ENCODE data around the gene FGD2.

Gene FGD2

DNA sequence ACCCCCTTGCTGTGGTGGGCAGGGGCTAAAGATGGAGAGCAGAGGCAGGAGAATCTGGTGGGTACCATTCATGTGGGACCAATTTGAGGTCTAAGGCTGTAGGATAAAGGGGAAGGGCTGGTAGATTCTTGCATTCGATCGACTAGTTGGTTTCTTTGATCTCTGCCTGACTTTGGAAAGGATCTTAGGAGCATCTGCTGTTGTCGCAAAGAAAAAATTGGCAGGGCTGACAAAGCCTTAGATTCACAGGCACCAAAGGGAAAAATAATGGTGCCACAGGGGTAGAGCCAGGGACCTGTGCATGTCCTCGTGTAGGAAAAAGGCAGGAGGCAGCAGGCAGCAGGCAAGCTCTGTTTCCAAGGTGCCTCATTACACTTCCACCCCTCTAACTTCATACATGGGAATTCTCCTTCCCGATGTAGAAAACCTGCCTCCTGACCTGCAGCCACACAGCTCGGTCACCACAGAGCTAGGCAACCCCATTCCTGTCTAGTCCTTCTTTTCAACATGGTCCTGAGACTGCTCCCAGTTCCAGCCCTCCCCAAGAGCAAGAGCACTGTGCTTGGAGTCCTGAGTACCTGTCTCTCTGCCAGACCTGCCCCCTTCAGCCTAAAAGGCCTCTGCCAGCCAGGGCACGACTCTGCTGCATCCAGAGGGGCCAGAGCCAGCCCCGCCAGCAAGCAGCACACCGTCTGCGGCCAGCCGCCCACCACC lies 71.9 kb downstream of the FGD2 start:
- Histone ChIP-seq H3K4me2 (ENCODE audit: insufficient read depth, low read length) (no peak overlapping the region), H3K36me3 (ENCODE audit: insufficient read depth, low read length) (no peaks in the 10 kb centered on the region), H3K9me3 (ENCODE audit: insufficient read depth, low read length, severe bottlenecking) (no peaks in the 10 kb centered on the region), H3K9ac (ENCODE audit: low read depth, low read length) (no peak overlapping the region), H3K27me3 (ENCODE audit: insufficient read depth, low read length, poor library complexity) (no peaks in the 10 kb centered on the region), H3K4me1 (ENCODE audit: insufficient read depth, low read length) (peaks cover 8% of the 10 kb centered on the region), H3K4me3 (ENCODE audit: low read depth in 1 of 2, low read length in 2 of 2) (no peak overlapping the region), H4K20me1 (ENCODE audit: insufficient read depth, low read length) (no peaks in the 10 kb centered on the region), H3K27ac (ENCODE audit: low read length) (no peak overlapping the region), H2AFZ (ENCODE audit: low read depth, low read length) (no peak overlapping the region), H3K79me2 (ENCODE audit: insufficient read depth, low read length) (no peaks in the 10 kb centered on the region)
- TF ChIP-seq EZH2 (IDR thresholded peaks at IDR 0.05; ENCODE audit: borderline replicate concordance, low read depth, low read length, severe bottlenecking), result no peak
- TF ChIP-seq, protein P1, sequence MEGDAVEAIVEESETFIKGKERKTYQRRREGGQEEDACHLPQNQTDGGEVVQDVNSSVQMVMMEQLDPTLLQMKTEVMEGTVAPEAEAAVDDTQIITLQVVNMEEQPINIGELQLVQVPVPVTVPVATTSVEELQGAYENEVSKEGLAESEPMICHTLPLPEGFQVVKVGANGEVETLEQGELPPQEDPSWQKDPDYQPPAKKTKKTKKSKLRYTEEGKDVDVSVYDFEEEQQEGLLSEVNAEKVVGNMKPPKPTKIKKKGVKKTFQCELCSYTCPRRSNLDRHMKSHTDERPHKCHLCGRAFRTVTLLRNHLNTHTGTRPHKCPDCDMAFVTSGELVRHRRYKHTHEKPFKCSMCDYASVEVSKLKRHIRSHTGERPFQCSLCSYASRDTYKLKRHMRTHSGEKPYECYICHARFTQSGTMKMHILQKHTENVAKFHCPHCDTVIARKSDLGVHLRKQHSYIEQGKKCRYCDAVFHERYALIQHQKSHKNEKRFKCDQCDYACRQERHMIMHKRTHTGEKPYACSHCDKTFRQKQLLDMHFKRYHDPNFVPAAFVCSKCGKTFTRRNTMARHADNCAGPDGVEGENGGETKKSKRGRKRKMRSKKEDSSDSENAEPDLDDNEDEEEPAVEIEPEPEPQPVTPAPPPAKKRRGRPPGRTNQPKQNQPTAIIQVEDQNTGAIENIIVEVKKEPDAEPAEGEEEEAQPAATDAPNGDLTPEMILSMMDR (IDR thresholded peaks at IDR 0.05; ENCODE audit: borderline replicate concordance, extremely low read depth, low read length, poor library complexity, severe bottlenecking), result no peak
- no peak for DNase-seq
- ATAC-seq (ENCODE audit: insufficient read depth, low read depth), result no peak

DNA sequence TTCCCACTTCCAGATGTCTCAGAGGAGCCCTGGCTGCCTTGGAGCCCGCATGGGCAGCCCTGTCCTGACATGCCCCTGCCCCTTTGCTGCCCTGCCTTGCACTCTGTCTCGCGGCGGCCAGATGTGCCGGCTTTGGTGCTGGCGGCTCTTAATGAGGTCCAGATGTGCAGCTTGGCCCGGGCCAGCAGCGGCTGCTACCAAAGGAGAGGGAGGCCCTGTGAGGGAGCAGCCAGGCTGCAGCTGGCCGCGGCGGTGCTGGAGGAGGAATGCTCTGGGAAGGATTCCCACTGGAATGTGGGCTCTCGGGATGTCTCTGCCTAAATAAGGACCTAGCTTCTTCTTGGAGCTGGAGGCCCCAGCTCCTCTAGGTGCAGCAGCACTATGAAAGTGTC lies 72.4 kb downstream of the FGD2 start:
- ATAC-seq (ENCODE audit: insufficient read depth, low read depth), result no peak
- no peak for DNase-seq
- no peak overlapping the region for H3K27ac ChIP-seq (ENCODE audit: low read length)
- H2AFZ ChIP-seq (ENCODE audit: low read depth, low read length), result no peak overlapping the region
- no peaks in the 10 kb centered on the region for H3K27me3 ChIP-seq (ENCODE audit: insufficient read depth, low read length, poor library complexity)
- H3K79me2 ChIP-seq (ENCODE audit: insufficient read depth, low read length), result no peaks in the 10 kb centered on the region
- H3K4me1 ChIP-seq (ENCODE audit: insufficient read depth, low read length), result 0 out of 2 replicates have a peak, but pooled peaks cover 2% of the 10 kb centered on the region
- no peaks in the 10 kb centered on the region for H3K9me3 ChIP-seq (ENCODE audit: insufficient read depth, low read length, severe bottlenecking)
- no peaks in the 10 kb centered on the region for H4K20me1 ChIP-seq (ENCODE audit: insufficient read depth, low read length)
- no peak overlapping the region for H3K4me3 ChIP-seq (ENCODE audit: low read depth in 1 of 2, low read length in 2 of 2)
- H3K9ac ChIP-seq (ENCODE audit: low read depth, low read length), result no peak overlapping the region
- H3K36me3 ChIP-seq (ENCODE audit: insufficient read depth, low read length), result no peaks in the 10 kb centered on the region
- TF ChIP-seq, protein P1 (IDR thresholded peaks at IDR 0.05; ENCODE audit: borderline replicate concordance, extremely low read depth, low read length, poor library complexity, severe bottlenecking), result no peak
- no peak for TF ChIP-seq EZH2 (IDR thresholded peaks at IDR 0.05; ENCODE audit: borderline replicate concordance, low read depth, low read length, severe bottlenecking)
- H3K4me2 ChIP-seq (ENCODE audit: insufficient read depth, low read length), result no peak overlapping the region

Measured in DND-41 (cell line).